ENCODE data around the gene PLEKHS1. TPM values are rescaled to one million over a fixed set of nuclear protein-coding genes. Genes with fewer than 3 reads are reported as not detected.

PLEKHS1 gene
- total RNA-seq, 4 donors from 2014 or later, result not detected

DNA sequence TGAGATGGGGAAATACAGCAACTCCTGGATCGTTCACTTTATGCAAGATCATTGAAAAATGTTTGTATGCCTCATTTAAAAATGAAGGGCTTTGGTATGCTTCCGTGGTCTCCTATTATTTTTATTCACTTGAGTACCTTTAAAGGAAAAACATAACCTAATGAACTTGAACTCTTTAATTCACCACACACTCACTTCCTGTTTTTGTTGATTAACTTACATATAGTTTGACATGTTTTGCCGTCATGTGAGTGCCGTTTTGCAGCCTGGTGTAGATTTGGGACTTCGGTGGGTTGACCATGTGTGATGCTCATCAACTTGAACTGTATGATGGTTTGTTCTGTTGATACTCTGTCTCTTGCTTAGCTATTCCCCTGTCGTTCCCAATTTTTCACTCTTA lies 42.8 kb upstream of the PLEKHS1 start:
- Histone ChIP-seq H3K36me3 (no peaks in the 10 kb centered on the region), H3K4me3 (no peak overlapping the region), H3K4me1 (peaks cover 0 to 7% of the 10 kb centered on the region in 2 donors), H3K27me3 (no peaks in the 10 kb centered on the region), H3K9me3 (no peaks in the 10 kb centered on the region), H3K27ac (no peak overlapping the region)
- DNase-seq, result no peak
- TF ChIP-seq, protein P1, sequence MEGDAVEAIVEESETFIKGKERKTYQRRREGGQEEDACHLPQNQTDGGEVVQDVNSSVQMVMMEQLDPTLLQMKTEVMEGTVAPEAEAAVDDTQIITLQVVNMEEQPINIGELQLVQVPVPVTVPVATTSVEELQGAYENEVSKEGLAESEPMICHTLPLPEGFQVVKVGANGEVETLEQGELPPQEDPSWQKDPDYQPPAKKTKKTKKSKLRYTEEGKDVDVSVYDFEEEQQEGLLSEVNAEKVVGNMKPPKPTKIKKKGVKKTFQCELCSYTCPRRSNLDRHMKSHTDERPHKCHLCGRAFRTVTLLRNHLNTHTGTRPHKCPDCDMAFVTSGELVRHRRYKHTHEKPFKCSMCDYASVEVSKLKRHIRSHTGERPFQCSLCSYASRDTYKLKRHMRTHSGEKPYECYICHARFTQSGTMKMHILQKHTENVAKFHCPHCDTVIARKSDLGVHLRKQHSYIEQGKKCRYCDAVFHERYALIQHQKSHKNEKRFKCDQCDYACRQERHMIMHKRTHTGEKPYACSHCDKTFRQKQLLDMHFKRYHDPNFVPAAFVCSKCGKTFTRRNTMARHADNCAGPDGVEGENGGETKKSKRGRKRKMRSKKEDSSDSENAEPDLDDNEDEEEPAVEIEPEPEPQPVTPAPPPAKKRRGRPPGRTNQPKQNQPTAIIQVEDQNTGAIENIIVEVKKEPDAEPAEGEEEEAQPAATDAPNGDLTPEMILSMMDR (IDR thresholded peaks at IDR 0.05 in 4 of 5, conservative IDR thresholded peaks at IDR 0.05 in 1 of 5), result no peak
- no peak for TF ChIP-seq POLR2A (IDR thresholded peaks at IDR 0.05)
- no peak for ATAC-seq
- intact Hi-C loops (cut with DNase I; ENCODE audit: low total_unique reads), result no loop called here
- in situ Hi-C loops (cut with MboI; ENCODE audit: low sequenced_read_pairs in 4 of 4), result loop anchor here in 3 of 4 donors (10.0 to 25.0 kb wide), 2 partner anchors 396 to 404 kb away; no protein-coding TSS in a partner anchor

DNA sequence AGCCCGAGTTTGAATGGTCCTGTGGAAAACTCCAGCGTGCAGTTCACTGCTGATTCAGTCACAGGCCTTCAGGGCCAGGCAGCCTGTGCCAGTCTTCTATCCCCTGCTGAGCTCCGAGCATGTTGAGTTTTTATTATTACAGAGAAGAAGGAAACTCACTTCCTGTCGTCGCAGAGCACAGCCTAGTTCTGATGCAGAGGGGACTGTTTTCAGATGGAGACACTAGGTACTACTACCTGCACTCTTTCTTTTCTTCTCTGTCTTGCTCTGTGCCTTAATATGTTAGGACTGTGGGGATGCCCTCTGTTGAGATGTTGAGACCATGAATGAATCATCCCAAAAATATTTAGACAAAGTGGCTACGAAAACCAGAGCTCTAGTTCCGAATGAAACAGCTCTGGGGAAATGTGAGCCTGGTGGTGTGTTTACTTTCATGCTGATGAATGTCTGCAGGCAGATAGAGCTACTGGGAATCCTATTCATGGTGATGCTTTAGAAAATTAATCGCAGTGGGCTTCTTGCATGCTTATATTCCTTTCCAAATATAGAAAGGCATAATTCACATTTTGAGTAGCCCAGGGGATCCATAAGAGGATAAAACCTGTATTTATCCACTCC lies 42.2 kb upstream of the PLEKHS1 start:
- intact Hi-C loops (cut with DNase I; ENCODE audit: low total_unique reads), result no loop called here
- Histone ChIP-seq H3K27ac (no peak overlapping the region), H3K4me1 (peaks cover 0 to 7% of the 10 kb centered on the region in 2 donors)

DNA sequence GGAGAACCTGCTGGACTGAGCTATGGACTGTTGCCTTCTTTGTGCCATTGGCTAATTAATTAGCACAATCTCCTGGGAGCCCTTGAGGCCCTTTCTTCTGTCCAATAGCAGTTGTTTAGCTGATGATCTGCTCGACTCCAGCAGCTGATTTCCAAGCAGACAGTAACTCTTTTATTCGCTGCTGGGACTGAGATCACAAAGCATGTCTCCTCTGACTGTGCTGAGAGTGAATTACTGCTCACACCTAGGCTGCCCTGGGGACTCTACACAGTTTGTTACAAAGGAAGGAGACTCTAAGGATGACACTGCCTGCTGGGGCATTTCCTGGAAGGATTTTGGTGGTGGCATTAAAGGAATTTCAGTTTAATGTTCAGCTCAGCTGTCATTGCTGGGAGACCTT lies 40.3 kb upstream of the PLEKHS1 start:
- TF ChIP-seq, protein P1 (IDR thresholded peaks at IDR 0.05 in 4 of 5, conservative IDR thresholded peaks at IDR 0.05 in 1 of 5), result no peak
- no peak for TF ChIP-seq POLR2A (IDR thresholded peaks at IDR 0.05)
- no peak for DNase-seq
- Histone ChIP-seq H3K36me3 (no peaks in the 10 kb centered on the region), H3K4me3 (no peak overlapping the region), H3K27ac (no peak overlapping the region), H3K9me3 (no peaks in the 10 kb centered on the region), H3K4me1 (peaks cover 0 to 7% of the 10 kb centered on the region in 2 donors), H3K27me3 (no peaks in the 10 kb centered on the region)
- ATAC-seq, result no peak
- intact Hi-C loops (cut with DNase I; ENCODE audit: low total_unique reads) (no loop called here), in situ Hi-C loops (cut with MboI; ENCODE audit: low sequenced_read_pairs in 4 of 4) (loop anchor here in 1 of 4 donors (25.0 kb wide), 1 partner anchor 401 kb away; no protein-coding TSS in a partner anchor)

More for the DNA sequence above, 42.2 kb upstream of the PLEKHS1 start:
- no peaks in the 10 kb centered on the region for H3K36me3 ChIP-seq
- DNase-seq (no peak), ATAC-seq (no peak)
- H3K4me3 ChIP-seq, result no peak overlapping the region
- no peaks in the 10 kb centered on the region for H3K27me3 ChIP-seq
- no peak for TF ChIP-seq POLR2A (IDR thresholded peaks at IDR 0.05)
- TF ChIP-seq, protein P1 (IDR thresholded peaks at IDR 0.05 in 4 of 5, conservative IDR thresholded peaks at IDR 0.05 in 1 of 5), result no peak
- H3K9me3 ChIP-seq, result no peaks in the 10 kb centered on the region
- in situ Hi-C loops (cut with MboI; ENCODE audit: low sequenced_read_pairs in 4 of 4), result loop anchor here in 3 of 4 donors (10.0 to 25.0 kb wide), 2 partner anchors 395 to 403 kb away; no protein-coding TSS in a partner anchor

DNA sequence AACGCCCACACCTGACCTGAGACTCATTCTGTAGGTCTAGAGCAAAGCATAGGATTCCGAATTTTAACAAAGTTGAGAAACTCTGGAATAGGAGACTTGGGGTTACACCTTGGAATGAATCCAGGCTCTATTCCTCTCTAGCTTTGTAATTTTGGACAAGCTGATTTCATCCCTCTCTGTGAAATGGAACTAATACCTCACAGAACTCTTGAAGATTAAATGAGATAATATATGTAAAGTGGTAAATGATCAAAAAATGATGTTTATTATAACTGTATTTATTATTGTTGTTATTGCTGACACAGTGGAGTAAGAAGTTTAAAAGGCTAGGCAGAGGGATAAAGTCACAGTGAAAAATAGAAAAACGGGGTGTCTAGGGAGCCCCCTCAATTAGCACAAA lies 39.5 kb upstream of the PLEKHS1 start:
- in situ Hi-C loops (cut with MboI; ENCODE audit: low sequenced_read_pairs in 4 of 4) (loop anchor here in 1 of 4 donors (25.0 kb wide), 1 partner anchor 400 kb away; no protein-coding TSS in a partner anchor), intact Hi-C loops (cut with DNase I; ENCODE audit: low total_unique reads) (no loop called here)

More for the DNA sequence above, 39.5 kb upstream of the PLEKHS1 start:
- ATAC-seq, result no peak
- H3K4me1 ChIP-seq, result peaks cover 0 to 7% of the 10 kb centered on the region in 2 donors
- no peaks in the 10 kb centered on the region for H3K27me3 ChIP-seq
- H3K9me3 ChIP-seq, result no peaks in the 10 kb centered on the region
- TF ChIP-seq, protein P1 (IDR thresholded peaks at IDR 0.05 in 4 of 5, conservative IDR thresholded peaks at IDR 0.05 in 1 of 5), result no peak
- no peak for TF ChIP-seq POLR2A (IDR thresholded peaks at IDR 0.05)
- no peak overlapping the region for H3K27ac ChIP-seq
- H3K36me3 ChIP-seq, result no peaks in the 10 kb centered on the region
- H3K4me3 ChIP-seq, result no peak overlapping the region
- DNase-seq, result no peak
